ENCODE results near the gene DNAAF1.
A peak's percentile ranks its signal among the peaks of the same experiment; 100 is the strongest.

The DNAAF1 gene

GRCh38 chr16:84175350-84176081 is 30.4 kb downstream of the DNAAF1 start:
- Histone ChIP-seq H3K27me3 (no peaks in the 10 kb centered on the region), H3K27ac (peak overlapping the region; percentile 40), H3K4me1 (peaks cover 13% of the 10 kb centered on the region), H3K9ac (no peak overlapping the region), H3K36me3 (peaks cover 39% of the 10 kb centered on the region), H4K20me1 (peaks cover 19% of the 10 kb centered on the region; the same call in 1 of the 2 replicates), H3K4me2 (peak overlapping the region; percentile 51), H3K9me3 (no peaks in the 10 kb centered on the region), H3K4me3 (no peak overlapping the region)
- no peak for TF ChIP-seq Cebpa-rat (IDR thresholded peaks at IDR 0.05)

- H3K4me2 ChIP-seq: no peak overlapping the region; the same call in 1 of the 2 replicates
- no peak overlapping the region for H3K9ac ChIP-seq
- no peak overlapping the region for H3K4me3 ChIP-seq
- no peaks in the 10 kb centered on the region for H3K27me3 ChIP-seq
- no peaks in the 10 kb centered on the region for H3K9me3 ChIP-seq
- H4K20me1 ChIP-seq: peaks cover 19% of the 10 kb centered on the region; the same call in 1 of the 2 replicates
- peaks cover 48% of the 10 kb centered on the region for H3K36me3 ChIP-seq
- H3K27ac ChIP-seq: no peak overlapping the region
- no peak for TF ChIP-seq Cebpa-rat (IDR thresholded peaks at IDR 0.05)
- H3K4me1 ChIP-seq: peaks cover 13% of the 10 kb centered on the region
Observed at GRCh38 chr16:84176192-84177053, 31.3 kb downstream of the DNAAF1 start.

- peaks cover 13% of the 10 kb centered on the region for H3K4me1 ChIP-seq
- H4K20me1 ChIP-seq: peaks cover 25% of the 10 kb centered on the region
- H3K9me3 ChIP-seq: no peaks in the 10 kb centered on the region
- H3K27me3 ChIP-seq: no peaks in the 10 kb centered on the region
- no peak overlapping the region for H3K9ac ChIP-seq
- H3K27ac ChIP-seq: no peak overlapping the region
- peaks cover 61% of the 10 kb centered on the region for H3K36me3 ChIP-seq
- no peak for TF ChIP-seq Cebpa-rat (IDR thresholded peaks at IDR 0.05)
- H3K4me2 ChIP-seq: no peak overlapping the region
- no peak overlapping the region for H3K4me3 ChIP-seq
Observed at GRCh38 chr16:84177741-84178073, 32.6 kb downstream of the DNAAF1 start.

- Histone ChIP-seq H3K27me3 (no peaks in the 10 kb centered on the region), H3K9ac (no peak overlapping the region), H3K27ac (no peak overlapping the region), H4K20me1 (peaks cover 31% of the 10 kb centered on the region), H3K9me3 (no peaks in the 10 kb centered on the region), H3K36me3 (peaks cover 66% of the 10 kb centered on the region), H3K4me1 (peaks cover 13% of the 10 kb centered on the region), H3K4me2 (no peak overlapping the region), H3K4me3 (no peak overlapping the region)
- no peak for TF ChIP-seq Cebpa-rat (IDR thresholded peaks at IDR 0.05)
Observed at GRCh38 chr16:84178146-84178765, 33.1 kb downstream of the DNAAF1 start.

- no peak overlapping the region for H3K9ac ChIP-seq
- H3K36me3 ChIP-seq: peaks cover 74% of the 10 kb centered on the region
- H3K9me3 ChIP-seq: no peaks in the 10 kb centered on the region
- no peak overlapping the region for H3K27ac ChIP-seq
- H3K27me3 ChIP-seq: no peaks in the 10 kb centered on the region
- no peak overlapping the region for H3K4me2 ChIP-seq
- no peak for TF ChIP-seq Cebpa-rat (IDR thresholded peaks at IDR 0.05)
- peaks cover 39% of the 10 kb centered on the region for H4K20me1 ChIP-seq
- no peak overlapping the region for H3K4me3 ChIP-seq
- H3K4me1 ChIP-seq: peaks cover 13% of the 10 kb centered on the region
Observed at GRCh38 chr16:84178892-84179611, 33.9 kb downstream of the DNAAF1 start.

GRCh38 chr16:84179612-84180320 is 34.7 kb downstream of the DNAAF1 start:
- H3K27ac ChIP-seq: no peak overlapping the region
- peaks cover 81% of the 10 kb centered on the region for H3K36me3 ChIP-seq
- no peak for TF ChIP-seq Cebpa-rat (IDR thresholded peaks at IDR 0.05)

GRCh38 chr16:84180519-84181140 is 35.5 kb downstream of the DNAAF1 start:
- Histone ChIP-seq H3K9ac (no peak overlapping the region), H3K36me3 (peaks cover 90% of the 10 kb centered on the region)

More at GRCh38 chr16:84179612-84180320, 34.7 kb downstream of the DNAAF1 start:
- no peak overlapping the region for H3K4me2 ChIP-seq
- no peaks in the 10 kb centered on the region for H3K27me3 ChIP-seq
- H3K9me3 ChIP-seq: no peaks in the 10 kb centered on the region
- no peak overlapping the region for H3K9ac ChIP-seq
- peaks cover 13% of the 10 kb centered on the region for H3K4me1 ChIP-seq
- H4K20me1 ChIP-seq: peaks cover 46% of the 10 kb centered on the region
- no peak overlapping the region for H3K4me3 ChIP-seq

GRCh38 chr16:84181144-84181915 is 36.2 kb downstream of the DNAAF1 start:
- Histone ChIP-seq H3K27me3 (no peaks in the 10 kb centered on the region), H3K9me3 (no peaks in the 10 kb centered on the region), H3K27ac (no peak overlapping the region), H3K9ac (no peak overlapping the region), H3K4me2 (no peak overlapping the region), H3K4me3 (no peak overlapping the region), H3K4me1 (peaks cover 17% of the 10 kb centered on the region), H4K20me1 (peaks cover 60% of the 10 kb centered on the region), H3K36me3 (peaks cover 90% of the 10 kb centered on the region)
- no peak for TF ChIP-seq Cebpa-rat (IDR thresholded peaks at IDR 0.05)

More at GRCh38 chr16:84180519-84181140, 35.5 kb downstream of the DNAAF1 start:
- Histone ChIP-seq H3K4me3 (no peak overlapping the region), H3K27me3 (no peaks in the 10 kb centered on the region), H3K4me1 (peaks cover 13% of the 10 kb centered on the region), H3K27ac (no peak overlapping the region), H3K9me3 (no peaks in the 10 kb centered on the region), H4K20me1 (peaks cover 55% of the 10 kb centered on the region), H3K4me2 (no peak overlapping the region)
- no peak for TF ChIP-seq Cebpa-rat (IDR thresholded peaks at IDR 0.05)
